Renal pelvis (tissue), 12 donors: Measurements from ENCODE around the gene DPPA4. TPM values are rescaled to one million over a fixed set of nuclear protein-coding genes. Genes with fewer than 3 reads are reported as not detected.
"Not testable (repeated sequence)": the region's sequence is repeated elsewhere in the genome, so short reads cannot be mapped to it uniquely, and the experiment has no call there.

Experiments used
- DNase-seq: peaks from one replicate; pipeline ENCODE4 v3.0.0-alpha.2; 2013
- long read RNA-seq, 16 experiments: transcript quantifications; one replicate each; lab custom pipeline, GENCODE V29; 2026
- polyA plus RNA-seq, 3 donors: library from polyadenylated mRNA; unstranded; fragments of 120-200 nt; gene quantifications; one replicate each; pipeline ENCODE4 v1.2.1, GENCODE V29; 2013; ENCODE audit not compliant: insufficient read length in 3 of 3

The DPPA4 gene, protein sequence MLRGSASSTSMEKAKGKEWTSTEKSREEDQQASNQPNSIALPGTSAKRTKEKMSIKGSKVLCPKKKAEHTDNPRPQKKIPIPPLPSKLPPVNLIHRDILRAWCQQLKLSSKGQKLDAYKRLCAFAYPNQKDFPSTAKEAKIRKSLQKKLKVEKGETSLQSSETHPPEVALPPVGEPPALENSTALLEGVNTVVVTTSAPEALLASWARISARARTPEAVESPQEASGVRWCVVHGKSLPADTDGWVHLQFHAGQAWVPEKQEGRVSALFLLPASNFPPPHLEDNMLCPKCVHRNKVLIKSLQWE
- 1 to 10 TPM; 2.5 to 5.9 (median 2.8) TPM for polyA plus RNA-seq
- long read RNA-seq, donor 1, partial matches to known transcripts, result 0 of 1 reads
- long read RNA-seq, donor 1, other reads (novel, unspliced or antisense), result 0 of 1 reads
- long read RNA-seq, donor 2, partial matches to known transcripts, result 0 of 1 reads
- long read RNA-seq, donor 2, other reads (novel, unspliced or antisense), result 0 of 1 reads
- long read RNA-seq, donor 3, partial matches to known transcripts, result 0 of 2 reads
- long read RNA-seq, donor 3, other reads (novel, unspliced or antisense), result 0 of 2 reads
- long read RNA-seq, donor 4, result 0 reads
- long read RNA-seq, donor 5, result 0 reads
- long read RNA-seq, donor 6, result 0 reads
- long read RNA-seq, donor 7, partial matches to known transcripts, result 0 of 2 reads
- long read RNA-seq, donor 7, other reads (novel, unspliced or antisense), result 0 of 2 reads
- long read RNA-seq, donor 8, partial matches to known transcripts, result 0 of 2 reads
- long read RNA-seq, donor 8, other reads (novel, unspliced or antisense), result 0 of 2 reads
- long read RNA-seq, donor 9, result 0 reads
- long read RNA-seq, donor 10, partial matches to known transcripts, result 0 of 1 reads
- long read RNA-seq, donor 10, other reads (novel, unspliced or antisense), result 0 of 1 reads
- long read RNA-seq, donor 11, result 0 reads
- long read RNA-seq, donor 12, partial matches to known transcripts, result 0 of 3 reads
- long read RNA-seq, donor 12, other reads (novel, unspliced or antisense), result 0 of 3 reads
- long read RNA-seq, donor 13, result 0 reads
- long read RNA-seq, donor 14, result 0 reads
- long read RNA-seq, donor 15, result 0 reads
- long read RNA-seq, donor 16, partial matches to known transcripts, result 0 of 1 reads
- long read RNA-seq, donor 16, other reads (novel, unspliced or antisense), result 0 of 1 reads

DNA sequence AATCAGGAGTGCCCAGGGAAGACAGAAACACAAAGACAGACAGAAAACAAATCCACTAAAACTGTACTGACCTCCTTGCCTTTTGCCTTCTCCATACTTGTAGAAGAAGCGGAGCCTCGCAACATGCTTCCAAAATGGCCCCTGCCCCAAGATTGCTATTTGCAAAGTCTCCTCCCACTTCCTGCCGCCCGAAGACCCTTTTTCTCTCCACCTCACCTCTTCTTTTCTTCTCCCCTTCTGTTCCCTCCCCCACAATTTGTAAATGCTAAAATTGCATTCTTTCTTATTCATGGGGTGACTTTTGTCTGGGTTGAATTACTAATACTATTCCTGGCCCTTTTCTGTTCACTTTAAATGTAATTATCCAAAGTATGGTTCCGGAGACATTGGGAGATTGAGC is at the start of gene DPPA4:
DPPA4 (minus strand) TSS at position 154 of the 400 bp plus-strand sequence; CDS start at position 125, 29 bp downstream.
- no peak for DNase-seq

DNA sequence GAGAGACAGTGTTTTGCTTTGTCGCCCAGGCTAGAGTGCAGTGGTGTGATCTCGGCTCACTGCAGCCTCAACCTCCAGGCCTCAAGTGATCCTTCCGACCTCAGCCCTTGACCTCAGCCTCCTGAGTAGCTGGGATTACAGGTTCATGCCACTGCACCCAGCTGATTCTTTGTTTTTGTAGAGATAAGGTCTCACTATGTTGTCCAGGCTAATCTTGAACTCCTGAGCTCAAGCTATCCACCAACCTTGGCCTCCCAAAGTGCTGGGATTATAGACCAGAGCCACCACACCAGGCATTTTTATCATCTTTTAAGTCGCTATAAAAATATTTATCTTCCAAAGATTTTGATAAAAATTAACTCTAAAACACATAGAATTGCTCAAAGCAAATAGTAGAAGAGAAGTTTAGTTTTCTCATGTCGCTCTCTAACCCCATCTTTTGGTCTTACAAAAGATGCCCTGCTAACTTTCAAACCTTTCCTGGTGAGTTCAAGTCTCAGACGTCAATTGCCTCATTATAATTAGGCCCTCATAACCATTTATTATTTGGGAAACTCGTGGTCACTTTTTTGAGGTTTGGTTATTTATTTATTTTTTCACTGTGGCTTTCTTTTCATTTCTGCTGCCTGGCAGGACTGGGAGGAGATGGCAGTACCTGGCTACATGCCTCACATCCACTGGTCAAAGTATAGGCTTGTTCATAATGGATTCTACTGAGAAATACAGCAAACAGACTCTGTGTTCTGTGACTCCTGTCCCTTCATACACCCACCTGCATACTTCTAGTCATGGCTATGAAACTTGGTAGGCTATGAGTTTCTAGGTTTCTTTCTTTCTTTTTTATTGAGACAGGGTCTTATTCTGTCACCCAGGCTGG is 48.3 kb upstream of the DPPA4 start:
- no peak for DNase-seq

DNA sequence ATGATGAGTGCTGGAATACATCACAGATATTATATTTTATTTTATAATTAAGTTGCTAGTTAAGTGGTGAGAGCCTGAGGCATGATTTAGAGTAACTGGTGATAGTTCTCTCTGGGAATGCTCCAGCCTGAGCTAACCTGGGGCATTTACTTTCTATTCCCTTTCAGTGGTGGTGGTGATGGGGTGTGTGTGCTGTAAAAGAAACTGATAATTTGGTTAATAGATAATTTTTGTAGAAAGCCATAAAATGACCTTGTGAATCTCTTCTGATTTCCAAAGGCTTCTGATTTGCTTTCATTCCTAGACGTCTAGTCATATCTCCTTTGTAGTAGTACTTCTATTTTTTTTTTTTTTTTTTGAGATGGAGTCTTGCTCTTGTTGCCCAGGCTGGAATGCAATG is 46.8 kb upstream of the DPPA4 start:
- DNase-seq, result no peak

DNA sequence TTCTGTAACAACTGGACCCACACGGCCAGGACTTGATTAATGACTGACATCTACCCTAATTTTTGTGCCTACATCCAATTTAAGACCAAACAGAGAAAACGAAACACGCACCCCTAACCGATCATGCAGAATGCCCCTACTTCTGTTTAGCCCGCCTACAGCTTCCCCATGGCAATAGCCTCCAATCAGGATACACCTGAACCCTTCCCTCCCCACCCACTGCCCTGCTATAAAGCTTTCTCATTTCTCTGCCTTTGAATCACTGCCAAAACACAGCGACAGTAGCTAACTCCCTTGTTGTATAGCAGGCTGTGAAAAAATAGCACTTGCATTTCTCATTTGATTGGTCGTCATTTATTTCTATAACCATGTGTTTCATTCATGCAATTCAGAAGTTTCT is 45.2 kb upstream of the DPPA4 start:
- DNase-seq, result no peak

DNA sequence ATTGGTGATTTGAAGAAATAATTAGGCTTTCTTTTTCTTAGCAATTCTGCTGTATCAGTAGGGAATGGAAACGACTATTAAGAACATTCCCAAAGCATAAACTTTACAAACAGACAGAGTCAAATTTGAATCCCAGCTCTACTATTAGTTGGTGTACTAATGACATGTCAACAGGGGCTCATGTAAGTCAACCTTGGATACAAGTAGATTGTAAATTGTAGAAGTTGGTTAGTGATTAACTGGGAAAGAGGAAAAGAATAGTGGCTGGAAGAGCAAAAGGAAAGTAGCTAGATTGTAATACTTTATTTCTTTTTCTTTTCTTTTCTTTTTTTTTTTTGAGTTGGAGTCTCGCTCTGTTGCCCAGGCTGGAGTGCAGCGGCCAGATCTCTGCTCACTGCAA is 38.6 kb upstream of the DPPA4 start:
- DNase-seq, result no peak

DNA sequence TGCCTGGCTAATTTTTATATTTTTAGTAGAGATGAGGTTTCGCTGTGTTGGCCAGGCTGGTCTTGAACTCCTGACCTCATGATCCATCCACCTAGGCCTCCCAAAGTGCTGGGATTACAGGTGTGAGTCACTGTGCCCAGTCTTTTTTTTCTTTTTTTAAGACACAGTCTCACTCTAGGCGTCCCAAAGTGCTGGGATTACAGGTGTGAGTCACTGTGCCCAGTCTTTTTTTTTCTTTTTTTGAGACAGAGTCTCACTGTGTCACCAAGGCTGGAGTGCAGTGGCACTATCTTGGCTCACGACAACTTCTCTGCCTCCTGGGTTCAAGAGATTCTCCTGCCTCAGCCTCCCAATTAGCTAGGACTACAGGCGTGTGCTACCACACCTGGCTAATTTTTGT is 37.1 kb upstream of the DPPA4 start:
- not testable (repeated sequence) for DNase-seq

DNA sequence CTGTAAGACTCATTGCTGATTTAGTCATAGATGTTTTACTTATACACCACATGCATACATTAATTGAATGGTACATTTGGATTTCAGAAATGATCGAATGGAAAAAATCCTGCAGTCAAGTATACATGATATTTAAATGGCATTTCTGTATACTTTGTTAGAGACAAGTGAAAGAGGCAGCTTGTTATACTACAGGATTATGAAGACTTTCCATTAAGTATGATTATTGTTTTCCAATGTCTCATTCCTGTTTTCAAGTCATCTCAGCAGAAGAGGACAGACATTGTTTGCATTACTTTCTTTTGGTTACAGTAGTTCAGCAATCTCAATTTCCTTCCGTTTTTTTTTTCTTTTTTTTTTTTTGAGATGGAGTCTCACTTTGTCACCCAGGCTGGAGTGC is 36.6 kb upstream of the DPPA4 start:
- no peak for DNase-seq

DNA sequence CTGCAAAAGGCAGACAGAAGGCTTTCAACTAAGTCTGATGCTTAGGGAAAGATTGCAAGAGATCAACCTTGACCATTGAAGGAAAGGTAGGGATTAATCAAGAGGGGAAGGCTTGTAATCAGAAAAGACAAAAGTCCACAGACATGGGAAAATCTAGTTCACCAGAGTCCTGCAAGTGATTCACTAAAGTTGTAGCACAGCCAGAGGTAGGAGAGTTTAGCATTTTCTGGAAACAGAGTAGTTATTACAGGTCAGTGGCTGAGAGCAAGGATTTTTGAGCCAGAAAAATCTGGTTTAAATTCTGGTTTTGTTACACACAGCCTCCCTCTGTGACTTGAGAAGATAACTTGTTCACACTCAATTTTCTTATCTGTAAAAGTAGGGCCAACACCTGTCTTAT is 35.3 kb upstream of the DPPA4 start:
- no peak for DNase-seq

DNA sequence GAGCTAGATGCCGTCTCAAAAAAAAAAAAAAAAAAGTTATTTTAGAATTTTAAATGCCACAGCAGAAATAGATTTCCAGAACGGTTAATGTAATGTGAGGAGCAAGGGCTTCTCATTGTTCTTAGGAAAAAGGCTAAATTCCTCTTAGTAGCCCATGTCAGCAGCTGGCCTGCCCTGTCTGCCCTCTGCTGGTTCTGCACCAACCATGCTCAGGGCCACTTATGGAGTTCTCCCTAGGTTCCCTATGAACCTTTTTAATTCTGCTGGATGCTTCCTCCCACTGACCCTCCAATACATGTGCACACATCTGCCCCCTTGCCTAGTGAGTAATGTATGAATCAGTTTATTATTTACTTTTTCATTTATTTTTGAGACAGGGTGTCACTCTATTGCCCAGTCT is 32.2 kb upstream of the DPPA4 start:
- DNase-seq, result no peak

DNA sequence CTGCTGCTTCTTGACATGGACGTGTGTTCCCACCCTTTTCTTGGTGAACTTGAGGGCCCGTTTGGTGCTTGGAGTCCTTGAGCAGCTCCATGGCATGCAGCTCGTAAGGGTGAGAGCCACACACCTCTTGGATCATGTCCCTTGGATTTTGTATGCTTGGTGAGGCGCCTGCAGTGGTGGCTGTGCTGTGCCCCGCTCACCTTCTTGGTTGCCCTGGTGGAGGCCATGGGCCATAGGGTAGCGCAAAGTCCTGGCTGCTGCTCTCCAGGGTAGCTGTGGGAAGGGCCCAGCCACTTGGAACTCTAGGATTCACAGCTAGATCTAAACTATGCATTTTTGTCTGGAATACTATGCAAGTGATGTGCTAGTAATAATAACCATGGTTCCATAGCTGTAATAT is 26.7 kb upstream of the DPPA4 start:
- no peak for DNase-seq

DNA sequence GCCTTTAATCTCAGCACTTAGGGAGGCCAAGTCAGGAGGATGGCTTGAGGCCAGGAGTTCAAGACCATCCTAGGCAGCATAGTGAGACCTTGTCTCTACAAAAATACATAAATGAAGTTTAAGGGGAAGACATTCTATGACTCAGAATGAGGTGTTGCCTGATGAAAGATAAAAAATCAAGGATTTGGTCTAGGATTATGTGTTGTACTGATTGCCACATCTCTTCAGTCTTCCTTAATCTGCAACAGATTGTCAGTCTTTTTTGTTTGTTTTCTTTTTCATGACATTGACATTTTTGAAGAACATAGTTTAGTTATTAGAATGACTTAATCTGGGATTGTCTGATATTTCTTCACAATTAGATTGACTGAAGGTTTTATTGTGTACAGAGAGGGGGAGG is 26.3 kb upstream of the DPPA4 start:
- DNase-seq, result no peak

DNA sequence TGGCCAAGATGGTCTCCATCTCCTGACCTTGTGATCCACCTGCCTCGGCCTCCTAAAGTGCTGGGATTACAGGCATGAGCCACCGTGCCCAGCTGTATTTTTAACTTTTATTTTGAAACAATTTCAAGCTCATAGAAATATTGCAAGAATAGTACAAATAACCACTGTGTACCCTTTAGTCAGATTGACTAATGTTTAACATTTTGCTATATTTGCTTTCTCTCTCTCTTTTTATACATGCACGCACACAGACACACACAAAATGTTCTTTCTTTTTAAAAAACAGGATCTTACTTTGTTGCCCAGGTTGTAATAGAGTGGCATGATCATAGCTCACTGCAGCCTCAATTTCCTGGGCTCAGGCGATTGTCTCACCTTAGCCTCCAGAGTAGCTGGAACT is 25.5 kb upstream of the DPPA4 start:
- no peak for DNase-seq

DNA sequence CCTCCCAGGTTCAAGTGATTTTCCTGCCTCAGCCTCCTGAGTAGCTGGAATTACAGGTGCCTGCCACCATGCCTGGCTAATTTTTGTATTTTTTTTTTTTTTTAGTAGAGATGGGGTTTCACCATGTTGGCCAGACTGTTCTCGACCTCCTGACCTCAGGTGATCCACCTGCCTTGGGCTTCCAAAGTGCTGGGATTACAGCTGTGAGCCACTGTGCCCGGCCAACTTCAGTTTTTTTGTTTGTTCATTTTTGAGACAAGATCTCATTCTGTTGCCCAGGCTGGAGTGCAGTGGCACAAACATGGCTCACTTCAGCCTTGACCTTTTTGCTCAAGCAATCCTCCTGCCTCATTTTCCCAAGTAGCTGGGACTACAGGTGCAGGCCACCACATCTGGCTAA is 21.5 kb upstream of the DPPA4 start:
- DNase-seq, result not testable (repeated sequence)

DNA sequence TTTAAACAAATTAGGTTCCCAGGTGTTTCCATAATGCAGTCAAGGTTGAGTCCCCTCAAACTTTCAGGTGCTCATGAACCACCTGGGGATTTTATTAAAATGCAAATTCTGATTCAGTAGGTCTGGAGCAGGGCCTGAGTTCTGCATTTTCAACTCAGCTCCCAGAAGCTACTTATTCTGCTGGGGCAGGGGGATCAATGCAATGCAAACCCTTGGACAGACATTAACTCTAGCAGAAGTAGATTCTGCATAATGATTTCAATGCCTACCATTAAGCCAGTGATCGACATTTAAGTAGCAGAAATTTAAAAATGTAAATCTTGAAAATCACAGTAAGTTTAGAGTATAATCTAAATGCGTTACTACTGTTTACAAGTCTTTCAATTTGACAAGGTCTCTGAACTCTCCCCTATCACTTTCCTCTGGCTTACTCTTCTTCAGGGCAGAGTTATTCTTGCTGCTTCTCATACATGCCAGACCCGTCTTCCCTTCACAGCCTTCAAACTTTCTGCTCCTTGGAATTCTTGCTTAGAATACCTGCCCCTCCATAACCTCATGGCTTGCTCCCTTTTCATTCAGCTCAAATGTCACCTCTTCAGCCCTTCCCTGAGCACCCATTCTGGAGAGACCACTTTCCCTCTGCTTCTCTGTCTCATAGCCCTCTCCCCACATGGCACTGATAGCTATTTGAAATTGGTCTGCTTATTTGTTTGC is 19.3 kb upstream of the DPPA4 start:
- DNase-seq, result no peak

DNA sequence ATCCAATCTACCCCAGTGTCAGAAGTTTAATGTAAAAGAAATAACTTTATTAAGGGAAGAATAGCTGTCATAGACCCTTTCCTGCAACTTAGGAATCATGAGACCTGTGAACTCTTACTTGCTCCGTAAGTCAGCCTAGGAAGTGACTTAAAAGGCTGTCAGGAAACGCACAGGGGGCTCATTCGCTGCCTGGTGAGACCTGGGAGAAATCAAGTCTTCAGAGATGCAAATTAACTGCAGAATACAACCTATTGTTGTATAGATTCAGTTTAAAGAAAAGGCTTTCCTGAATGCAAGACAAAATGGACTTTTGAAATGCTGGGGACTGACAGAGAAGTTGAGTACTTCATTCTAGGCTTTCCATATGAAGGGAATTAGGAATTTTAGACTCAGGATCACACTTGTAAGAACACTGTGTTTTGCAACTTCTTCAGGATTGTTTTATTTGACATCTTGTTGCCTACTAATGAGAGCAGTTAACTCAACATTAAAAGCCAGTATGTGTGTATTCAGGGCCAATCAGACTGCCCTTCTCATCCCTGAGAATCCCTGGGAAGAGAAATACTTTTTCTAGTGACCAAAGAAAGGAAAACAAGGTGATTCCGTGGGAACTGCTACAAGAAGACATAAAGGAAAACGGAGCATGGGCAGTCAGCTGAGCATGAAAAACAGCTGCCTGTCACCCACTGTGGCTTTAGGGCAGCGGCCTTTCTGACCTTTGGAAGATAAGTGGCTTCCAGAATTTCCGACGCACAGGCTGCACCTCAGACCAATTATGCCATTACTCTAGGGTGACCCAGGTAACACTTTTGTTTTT is 18.5 kb upstream of the DPPA4 start:
- DNase-seq, result no peak

DNA sequence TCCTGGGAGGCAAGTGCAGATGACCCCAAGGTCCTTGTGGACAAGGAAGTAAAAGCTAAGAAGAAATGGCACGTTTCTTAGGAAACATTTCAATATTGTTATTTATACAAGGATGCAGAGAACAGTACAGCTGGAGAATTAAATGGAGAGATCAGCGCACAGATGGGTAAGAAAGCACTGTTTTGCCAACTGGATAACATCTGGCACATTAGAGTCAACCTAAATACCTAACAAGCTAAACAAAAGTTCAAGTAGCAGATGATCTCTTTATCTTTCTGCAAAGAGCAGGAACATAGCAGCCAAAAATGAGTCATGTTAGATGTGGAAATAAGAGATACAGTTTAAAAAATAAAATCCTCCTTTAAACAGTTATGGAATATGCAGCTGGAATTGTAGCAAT is 15.7 kb upstream of the DPPA4 start:
- no peak for DNase-seq

DNA sequence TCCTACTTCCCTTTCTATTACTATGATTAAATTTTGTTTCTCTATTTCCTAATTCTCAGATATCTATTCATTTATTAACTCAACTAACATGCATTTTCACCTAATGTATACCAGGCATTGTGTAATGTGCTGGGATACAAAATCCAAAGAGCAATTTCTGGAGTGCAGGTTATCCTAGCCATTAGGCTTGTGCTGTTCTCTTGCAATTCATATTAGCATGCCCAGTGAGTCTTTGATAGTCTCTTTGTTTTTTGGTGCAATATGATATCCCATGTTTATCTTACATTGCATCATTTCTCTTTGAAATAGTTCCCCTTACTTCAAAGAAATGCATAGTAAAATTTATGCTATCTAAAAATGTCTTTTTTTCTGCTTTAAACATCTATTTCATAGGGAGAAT is 13.9 kb upstream of the DPPA4 start:
- DNase-seq, result no peak

DNA sequence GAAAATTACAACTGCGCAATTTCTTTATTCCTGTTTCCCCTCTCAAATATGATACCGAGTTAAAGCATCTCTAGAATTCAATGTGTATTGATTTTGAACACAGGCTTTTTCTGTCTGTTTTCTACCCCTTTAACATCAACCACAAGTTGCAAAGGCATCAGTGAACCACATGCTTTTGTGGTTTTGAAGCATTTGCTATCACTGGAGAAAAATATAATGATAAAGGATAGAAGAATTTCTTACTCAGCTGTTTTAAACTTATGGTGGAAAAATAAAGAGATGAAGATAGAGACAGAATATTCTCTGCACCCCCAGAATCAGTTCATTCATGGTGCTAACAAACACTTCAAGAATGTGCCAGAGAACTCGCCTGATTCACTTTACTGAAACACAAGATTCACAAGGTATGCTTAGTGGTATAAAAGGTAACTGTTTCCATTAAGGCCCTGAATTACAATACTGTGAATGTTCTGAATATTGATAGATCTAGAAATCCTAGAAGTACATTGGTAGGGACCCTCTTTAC is 9.5 kb upstream of the DPPA4 start:
- no peak for DNase-seq

DNA sequence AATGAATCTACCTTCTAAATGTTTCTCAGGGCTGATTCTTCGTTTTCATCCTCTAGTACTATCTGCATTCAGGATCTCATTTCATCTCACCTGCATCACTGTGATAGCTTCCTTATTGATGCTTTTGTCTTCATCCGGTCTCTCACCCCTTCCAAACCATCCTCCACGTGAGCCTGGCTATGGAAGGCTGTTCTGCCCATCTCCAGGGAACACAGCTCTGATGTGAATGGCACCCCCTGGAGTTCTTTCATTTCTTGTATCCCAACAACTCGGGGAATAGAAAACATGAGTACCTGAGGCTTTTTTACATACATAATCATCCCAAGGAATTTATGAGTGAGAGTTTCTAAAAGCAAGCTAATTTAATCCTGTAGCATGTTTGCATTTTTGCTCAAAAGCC is 8.8 kb upstream of the DPPA4 start:
- no peak for DNase-seq
